ENCODE results near the gene SFT2D3. TPM values are rescaled to one million over a fixed set of nuclear protein-coding genes. Genes with fewer than 3 reads are reported as not detected.

The SFT2D3 gene
- polyA plus RNA-seq, 2 of the 4 experiments (the other 2 are of a cell fraction), result 4.5 to 10.4 TPM

DNA sequence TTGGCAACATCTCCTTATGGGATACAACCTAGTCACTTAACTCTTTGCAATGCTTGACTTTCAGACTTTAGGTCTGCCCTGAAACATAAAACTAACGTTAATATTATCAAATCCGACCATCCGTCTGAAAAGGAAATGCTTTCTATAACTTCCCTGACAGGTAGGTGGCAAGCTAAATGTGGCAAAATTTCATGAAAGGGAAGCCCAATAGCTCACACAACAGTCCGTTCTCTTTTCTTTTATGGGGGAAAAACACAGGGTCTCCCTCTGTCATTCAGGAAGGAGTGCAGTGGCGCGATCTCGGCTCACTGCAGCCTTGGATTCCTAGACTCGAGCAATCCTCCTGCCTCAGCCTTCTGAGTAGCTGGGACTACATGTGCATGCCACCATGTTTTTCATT, 52.9 kb downstream of the SFT2D3 start:
- DNase-seq (ENCODE audit: low read depth in 1 of 2, low spot score in 1 of 2), result no peak
- CTCF ChIA-PET, result interaction anchor here (0.6 to 1.7 kb wide), 3 partner anchors 8 to 299 kb away, joined by 3 to 6 read pairs (median 4); no protein-coding TSS in a partner anchor

More for the DNA sequence above, 52.9 kb downstream of the SFT2D3 start:
- H3K27ac ChIP-seq, result no peak overlapping the region
- ATAC-seq (no peak), FAIRE-seq (no peak)
- WGBS (ENCODE audit: missing lambda C conversion rate), result 95% methylated on average over 8 of the region's 8 CpGs
- TF ChIP-seq FOSB (CRISPR knock-in tag; IDR thresholded peaks at IDR 0.05) (no peak), KDM5A (IDR thresholded peaks at IDR 0.05) (no peak), TP53 (CRISPR knock-in tag; IDR thresholded peaks at IDR 0.05) (no peak), POLR2AphosphoS2 (conservative IDR thresholded peaks at IDR 0.05; ENCODE audit: low read length) (no peak)
- TF ChIP-seq, protein P1, sequence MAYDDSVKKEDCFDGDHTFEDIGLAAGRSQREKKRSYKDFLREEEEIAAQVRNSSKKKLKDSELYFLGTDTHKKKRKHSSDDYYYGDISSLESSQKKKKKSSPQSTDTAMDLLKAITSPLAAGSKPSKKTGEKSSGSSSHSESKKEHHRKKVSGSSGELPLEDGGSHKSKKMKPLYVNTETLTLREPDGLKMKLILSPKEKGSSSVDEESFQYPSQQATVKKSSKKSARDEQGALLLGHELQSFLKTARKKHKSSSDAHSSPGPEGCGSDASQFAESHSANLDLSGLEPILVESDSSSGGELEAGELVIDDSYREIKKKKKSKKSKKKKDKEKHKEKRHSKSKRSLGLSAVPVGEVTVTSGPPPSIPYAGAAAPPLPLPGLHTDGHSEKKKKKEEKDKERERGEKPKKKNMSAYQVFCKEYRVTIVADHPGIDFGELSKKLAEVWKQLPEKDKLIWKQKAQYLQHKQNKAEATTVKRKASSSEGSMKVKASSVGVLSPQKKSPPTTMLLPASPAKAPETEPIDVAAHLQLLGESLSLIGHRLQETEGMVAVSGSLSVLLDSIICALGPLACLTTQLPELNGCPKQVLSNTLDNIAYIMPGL (CRISPR knock-in tag; IDR thresholded peaks at IDR 0.05; ENCODE audit: borderline replicate concordance), result no peak
- no peak overlapping the region for H3K4me3 ChIP-seq
- H3K9me3 ChIP-seq, result no peaks in the 10 kb centered on the region
- POLR2A ChIA-PET, result no interaction called here
- H3K4me2 ChIP-seq, result no peak overlapping the region
- H3K4me1 ChIP-seq, result peaks cover 5% of the 10 kb centered on the region; the same call in 1 of the 3 replicates

Other genes starting within 250 kb of the SFT2D3 start
- 57.2 and 69.1 TPM in 2 replicates for gene IWS1, start 175.0 kb upstream of the SFT2D3 start, polyA plus RNA-seq (2011; rRNA removed)
- 56.6 to 64.3 TPM (median 58.2 TPM) in 3 replicates for gene IWS1, start 175.0 kb upstream of the SFT2D3 start, polyA plus RNA-seq (2017; fragmentation: RNase III; extraction: RNeasy Plus Mini Kit Qiagen cat#74134 plus additional on column Dnase treatment)
- 0.09 and 0.15 TPM in 2 replicates for gene MYO7B, start 165.8 kb upstream of the SFT2D3 start, polyA plus RNA-seq (2011; rRNA removed)
- gene MYO7B, start 165.8 kb upstream of the SFT2D3 start, polyA plus RNA-seq (2017; fragmentation: RNase III; extraction: RNeasy Plus Mini Kit Qiagen cat#74134 plus additional on column Dnase treatment), result 0.04 to 0.08 TPM (median 0.08 TPM) in 3 replicates
- not detected in 2 replicates for gene GPR17, start 55.3 kb upstream of the SFT2D3 start, polyA plus RNA-seq (2011; rRNA removed)
- gene GPR17, start 55.3 kb upstream of the SFT2D3 start, polyA plus RNA-seq (2017; fragmentation: RNase III; extraction: RNeasy Plus Mini Kit Qiagen cat#74134 plus additional on column Dnase treatment), result not detected in 3 replicates
- 1.2 TPM in 2 replicates for gene LIMS2, start 26.0 kb upstream of the SFT2D3 start, polyA plus RNA-seq (2011; rRNA removed)
- gene LIMS2, start 26.0 kb upstream of the SFT2D3 start, polyA plus RNA-seq (2017; fragmentation: RNase III; extraction: RNeasy Plus Mini Kit Qiagen cat#74134 plus additional on column Dnase treatment), result 5.6 to 7.6 TPM (median 6.1 TPM) in 3 replicates
- 52.1 and 67.1 TPM in 2 replicates for gene WDR33, start 109.7 kb downstream of the SFT2D3 start, polyA plus RNA-seq (2011; rRNA removed)
- 21.1 to 21.3 TPM (median 21.3 TPM) in 3 replicates for gene WDR33, start 109.7 kb downstream of the SFT2D3 start, polyA plus RNA-seq (2017; fragmentation: RNase III; extraction: RNeasy Plus Mini Kit Qiagen cat#74134 plus additional on column Dnase treatment)
- gene POLR2D, start 156.7 kb downstream of the SFT2D3 start, polyA plus RNA-seq (2011; rRNA removed), result 27.0 and 33.9 TPM in 2 replicates
- gene POLR2D, start 156.7 kb downstream of the SFT2D3 start, polyA plus RNA-seq (2017; fragmentation: RNase III; extraction: RNeasy Plus Mini Kit Qiagen cat#74134 plus additional on column Dnase treatment), result 33.8 to 39.5 TPM (median 35.7 TPM) in 3 replicates
- gene AMMECR1L, start 184.5 kb downstream of the SFT2D3 start, polyA plus RNA-seq (2011; rRNA removed), result 23.0 and 23.6 TPM in 2 replicates
- 15.5 to 15.9 TPM (median 15.6 TPM) in 3 replicates for gene AMMECR1L, start 184.5 kb downstream of the SFT2D3 start, polyA plus RNA-seq (2017; fragmentation: RNase III; extraction: RNeasy Plus Mini Kit Qiagen cat#74134 plus additional on column Dnase treatment)